Nephron progenitor cell (in vitro differentiated cells): ENCODE measurements around the gene REG1A.

Experiments used
- DNase-seq: peaks from one replicate; pipeline ENCODE4 v3.0.0; 2021
- H3K27ac Mint-ChIP-seq: 2 replicates; pipeline ENCODE4 v1.8.0; 2021; ENCODE audit warnings: mild to moderate bottlenecking, moderate library complexity, mixed read lengths
- H3K27me3 Mint-ChIP-seq: 2 replicates; pipeline ENCODE4 v1.8.0; 2021; ENCODE audit warnings: mild to moderate bottlenecking, low read depth, mixed read lengths; ENCODE audit not compliant: poor library complexity
- H3K36me3 Mint-ChIP-seq: 2 replicates; pipeline ENCODE4 v1.8.0; 2021; ENCODE audit warnings: low read depth, mixed read lengths
- H3K4me1 Mint-ChIP-seq: 2 replicates; pipeline ENCODE4 v1.8.0; 2021; ENCODE audit warnings: mixed read lengths
- H3K4me3 Mint-ChIP-seq: 2 replicates; pipeline ENCODE4 v1.8.0; 2021; ENCODE audit warnings: mild to moderate bottlenecking, moderate library complexity, mixed read lengths
- H3K9me3 Mint-ChIP-seq: 2 replicates; pipeline ENCODE4 v1.8.0; 2021; ENCODE audit warnings: mild to moderate bottlenecking, moderate library complexity, mixed read lengths
- CTCF ChIP-seq: fragments of 200-600 bp; sonication (generic); IDR thresholded peaks from 2 replicates; pipeline ENCODE4 v1.5.0; 2021; ENCODE audit warnings: antibody characterized with exemption

The REG1A gene

GRCh38 chr2:79085382-79085781, 34.9 kb upstream of the REG1A start:
- no peaks in the 10 kb centered on the region for H3K4me1 Mint-ChIP-seq
- no peak overlapping the region for H3K27ac Mint-ChIP-seq
- peaks cover 5% of the 10 kb centered on the region for H3K36me3 Mint-ChIP-seq
- H3K4me3 Mint-ChIP-seq = no peak overlapping the region
- no peak for TF ChIP-seq CTCF
- DNase-seq = no peak
- H3K9me3 Mint-ChIP-seq = peaks cover 7% of the 10 kb centered on the region
- H3K27me3 Mint-ChIP-seq = no peaks in the 10 kb centered on the region

- H3K4me3 Mint-ChIP-seq = no peak overlapping the region
Observed at GRCh38 chr2:79086255-79086654, 34.0 kb upstream of the REG1A start.

DNA sequence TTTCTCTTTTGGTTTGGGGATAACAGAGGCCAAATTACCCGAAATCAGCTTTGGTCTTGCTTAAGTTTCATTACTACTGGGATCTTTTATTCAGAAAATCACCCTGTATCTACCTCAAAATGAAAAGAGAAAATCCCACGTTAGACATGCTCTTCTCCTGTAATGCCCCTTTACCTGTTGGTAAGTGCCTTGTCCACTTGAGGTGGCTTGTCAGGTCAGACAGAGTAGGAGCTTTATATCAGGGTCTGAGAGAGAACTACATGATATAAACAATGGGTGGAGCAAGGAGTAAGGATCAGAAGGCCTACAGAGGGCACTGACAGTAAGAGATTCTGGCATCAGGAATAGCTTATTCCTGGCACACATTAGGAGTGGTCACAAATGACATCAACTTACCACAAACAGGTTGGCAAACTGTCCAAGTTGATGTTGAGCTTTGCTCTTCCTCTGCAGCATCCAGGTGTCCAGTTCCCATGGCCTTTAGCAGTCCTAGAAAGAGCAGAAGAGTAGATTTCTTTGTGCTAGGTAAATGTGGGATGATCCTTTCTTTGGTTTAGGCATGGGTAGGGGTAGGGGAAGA, 32.4 kb upstream of the REG1A start, which contains the start of gene REG1B:
REG1B (minus strand) TSS at position 209 of the 580 bp plus-strand sequence. CDS start 381 bp downstream, outside the sequence.
- DNase-seq = no peak
- Mint-ChIP-seq H3K27me3 (no peaks in the 10 kb centered on the region), H3K36me3 (no peaks in the 10 kb centered on the region), H3K4me3 (no peak within 1 kb of the TSS), H3K27ac (no peak within 1 kb of the TSS), H3K9me3 (peaks cover under 1% of the 10 kb centered on the region), H3K4me1 (no peaks in the 10 kb centered on the region)
- no peak for TF ChIP-seq CTCF

More at GRCh38 chr2:79086255-79086654, 34.0 kb upstream of the REG1A start:
- Mint-ChIP-seq H3K36me3 (no peaks in the 10 kb centered on the region), H3K27me3 (no peaks in the 10 kb centered on the region), H3K9me3 (peaks cover 3% of the 10 kb centered on the region), H3K27ac (no peak overlapping the region), H3K4me1 (no peaks in the 10 kb centered on the region)
- no peak for DNase-seq
- no peak for TF ChIP-seq CTCF

GRCh38 chr2:79090693-79091092, 29.6 kb upstream of the REG1A start:
- Mint-ChIP-seq H3K27ac (no peak overlapping the region), H3K27me3 (no peaks in the 10 kb centered on the region), H3K4me1 (no peaks in the 10 kb centered on the region), H3K9me3 (no peaks in the 10 kb centered on the region), H3K4me3 (no peak overlapping the region), H3K36me3 (no peaks in the 10 kb centered on the region)
- no peak for TF ChIP-seq CTCF
- no peak for DNase-seq

DNA sequence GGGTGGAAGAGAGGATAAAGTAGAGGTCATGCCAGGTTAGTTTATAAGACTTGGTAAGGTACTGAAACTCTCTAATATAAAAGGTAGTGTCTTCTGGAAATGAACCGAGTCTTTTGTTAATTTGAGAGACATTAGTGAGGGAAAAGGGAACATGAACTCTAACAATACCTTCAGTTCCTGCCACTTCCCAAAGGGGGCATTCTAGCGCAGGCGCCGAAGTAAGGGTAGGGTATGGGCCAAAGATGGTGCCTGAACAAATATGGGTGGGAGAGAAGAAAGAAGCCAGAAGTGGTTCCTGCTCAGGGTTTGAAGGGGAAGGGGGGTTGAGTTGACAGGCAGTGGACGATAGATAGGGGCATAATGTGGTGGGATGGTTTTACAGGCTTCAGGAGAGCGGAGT, 22.4 kb upstream of the REG1A start:
- H3K4me1 Mint-ChIP-seq = no peaks in the 10 kb centered on the region
- peaks cover 4% of the 10 kb centered on the region for H3K27me3 Mint-ChIP-seq
- no peaks in the 10 kb centered on the region for H3K36me3 Mint-ChIP-seq
- peaks cover 17% of the 10 kb centered on the region for H3K9me3 Mint-ChIP-seq
- H3K27ac Mint-ChIP-seq = no peak overlapping the region
- TF ChIP-seq CTCF = no peak
- H3K4me3 Mint-ChIP-seq = no peak overlapping the region
- no peak for DNase-seq

- Mint-ChIP-seq H3K27me3 (peaks cover 4% of the 10 kb centered on the region), H3K4me3 (no peak overlapping the region), H3K9me3 (peaks cover 17% of the 10 kb centered on the region), H3K27ac (no peak overlapping the region), H3K4me1 (no peaks in the 10 kb centered on the region), H3K36me3 (no peaks in the 10 kb centered on the region)
- DNase-seq = no peak
- TF ChIP-seq CTCF = no peak
Observed at GRCh38 chr2:79099140-79099686, 21.1 kb upstream of the REG1A start.
